A673 (cell line): ENCODE results near the gene GPHA2. TPM values are rescaled to one million over a fixed set of nuclear protein-coding genes. Genes with fewer than 3 reads are reported as not detected.

Experiments used
- BruUV-seq: library from RNA; stranded (reverse); fragments of 400-500 nt; replicated peaks from 2 replicates; lab custom pipeline; 2021; lab: Mats Ljungman, UMichigan
- CTCF ChIA-PET: fragments of 300-600 bp; sonication (Branson Sonifier 250); formaldehyde crosslinking; loops from one replicate; lab custom pipeline; 2022; ENCODE audit warnings: antibody characterized with exemption; lab: Charles Lee
- POLR2A ChIA-PET: fragments of 300-600 bp; sonication (Branson Sonifier 250); formaldehyde crosslinking; loops from one replicate; lab custom pipeline; 2022; ENCODE audit warnings: antibody characterized with exemption; ENCODE audit not compliant: low non-redundant PET; lab: Charles Lee
- DNase-seq: peaks from one replicate; pipeline ENCODE4 v3.0.0-alpha.2; 2015; ENCODE audit warnings: low spot score
- H3K27ac ChIP-seq: fragments of 200-600 bp; sonication (generic); 2 replicates; pipeline ENCODE4 v1.5.1; 2016; ENCODE audit warnings: mixed run types, low read depth, mild to moderate bottlenecking, mixed read lengths, antibody characterized with exemption, low read length; ENCODE audit not compliant: poor library complexity, severe bottlenecking
- H3K27me3 ChIP-seq: fragments of 200-600 bp; sonication (generic); replicated peaks from 2 replicates; pipeline ENCODE4 v1.6.1; 2017; ENCODE audit warnings: mixed run types, low read depth, mild to moderate bottlenecking, mixed read lengths, antibody characterized with exemption, low read length; ENCODE audit not compliant: insufficient read depth, poor library complexity
- H3K36me3 ChIP-seq: fragments of 200-600 bp; sonication (generic); 2 replicates; pipeline ENCODE4 v1.6.1; 2016; ENCODE audit warnings: mixed run types, mild to moderate bottlenecking, mixed read lengths, antibody characterized with exemption, low read length; ENCODE audit not compliant: insufficient read depth, poor library complexity, severe bottlenecking
- H3K4me1 ChIP-seq: fragments of 200-600 bp; sonication (generic); 2 replicates; pipeline ENCODE4 v1.6.1; 2017; ENCODE audit warnings: mixed run types, mild to moderate bottlenecking, mixed read lengths, antibody characterized with exemption, low read length; ENCODE audit not compliant: insufficient read depth, poor library complexity, severe bottlenecking
- H3K4me3 ChIP-seq: fragments of 200-600 bp; sonication (generic); 2 replicates; pipeline ENCODE4 v1.5.1; 2016; ENCODE audit warnings: low read depth, mixed run types, mild to moderate bottlenecking, mixed read lengths, low read length; ENCODE audit not compliant: poor library complexity, severe bottlenecking
- H3K9me3 ChIP-seq: fragments of 200-600 bp; sonication (generic); 2 replicates; pipeline ENCODE4 v1.6.1; 2016; ENCODE audit warnings: mixed run types, low read depth, mild to moderate bottlenecking, mixed read lengths, antibody characterized with exemption, low read length; ENCODE audit not compliant: poor library complexity, severe bottlenecking
- CTCF ChIP-seq: fragments of 300-800, 200-600 bp; sonication (generic); conservative IDR thresholded peaks from 2 replicates; pipeline ENCODE4 v1.5.1; 2017; ENCODE audit warnings: low read depth, mild to moderate bottlenecking, antibody characterized with exemption, low read length, moderate library complexity, mixed read lengths
- EZH2 ChIP-seq: fragments of 200-600 bp; sonication (generic); IDR thresholded peaks from 2 replicates; pipeline ENCODE4 v1.6.1; 2017; ENCODE audit warnings: borderline replicate concordance, low read depth, mild to moderate bottlenecking, mixed read lengths, antibody characterized with exemption, low read length; ENCODE audit not compliant: poor library complexity, severe bottlenecking
- intact Hi-C: fragments of 100-400 bp; cut with micrococcal nuclease; formaldehyde crosslinking; loops from one replicate; pipeline ENCODE4 v1.10.0; 2022; ENCODE audit not compliant: unreplicated experiment
- total RNA-seq: library from RNA; stranded (reverse); gene quantifications from 2 replicates; pipeline ENCODE4 v1.2.3, GENCODE V29; 2021

Gene GPHA2
- total RNA-seq, 1 experiment from 2014 or later, result not detected

GRCh38 chr11:64960719-64961118 lies 25.0 kb upstream of the GPHA2 start:
- DNase-seq, result no peak
- H3K36me3 ChIP-seq, result no peaks in the 10 kb centered on the region
- intact Hi-C loops, result no loop called here
- TF ChIP-seq CTCF (no peak), EZH2 (no peak)
- no TSS peak for BruUV-seq
- H3K27ac ChIP-seq, result no peak overlapping the region
- POLR2A ChIA-PET, result no interaction called here
- no peak overlapping the region for H3K4me3 ChIP-seq
- CTCF ChIA-PET, result no interaction called here
- H3K27me3 ChIP-seq, result no peaks in the 10 kb centered on the region
- H3K4me1 ChIP-seq, result no peaks in the 10 kb centered on the region
- H3K9me3 ChIP-seq, result no peaks in the 10 kb centered on the region

- H3K9me3 ChIP-seq, result no peaks in the 10 kb centered on the region
- ChIA-PET CTCF (no interaction called here), POLR2A (no interaction called here)
- peak; percentile 28 for DNase-seq
- TF ChIP-seq EZH2 (no peak), CTCF (no peak)
- H3K36me3 ChIP-seq, result no peaks in the 10 kb centered on the region
- BruUV-seq, result no TSS peak
- intact Hi-C loops, result no loop called here
- no peak overlapping the region for H3K4me3 ChIP-seq
- H3K4me1 ChIP-seq, result no peaks in the 10 kb centered on the region
- no peak overlapping the region for H3K27ac ChIP-seq
- peaks cover 10% of the 10 kb centered on the region for H3K27me3 ChIP-seq
Measured at GRCh38 chr11:64959498-64959897, 23.8 kb upstream of the GPHA2 start.

- CTCF ChIA-PET, result no interaction called here
- intact Hi-C loops, result no loop called here
- no peaks in the 10 kb centered on the region for H3K4me1 ChIP-seq
Measured at GRCh38 chr11:64954201-64954600, 18.5 kb upstream of the GPHA2 start.

More at GRCh38 chr11:64954201-64954600, 18.5 kb upstream of the GPHA2 start:
- Histone ChIP-seq H3K4me3 (no peak overlapping the region), H3K9me3 (no peaks in the 10 kb centered on the region), H3K27ac (no peak overlapping the region), H3K27me3 (peaks cover 20% of the 10 kb centered on the region), H3K36me3 (no peaks in the 10 kb centered on the region)
- POLR2A ChIA-PET, result no interaction called here
- TF ChIP-seq EZH2 (no peak), CTCF (no peak)
- DNase-seq, result no peak
- BruUV-seq, result no TSS peak
